ENCODE measurements around the gene OPN3. TPM values are rescaled to one million over a fixed set of nuclear protein-coding genes. Genes with fewer than 3 reads are reported as not detected.

Gene OPN3
- total and polyA plus RNA-seq, 2 of the 4 experiments (the other 2 are of a cell fraction) = 16.4 to 21.9 TPM

GRCh38 chr1:241648159-241648558 lies 8.0 kb upstream of the OPN3 start:
- CTCF ChIA-PET = no interaction called here

More at GRCh38 chr1:241648159-241648558, 8.0 kb upstream of the OPN3 start:
- Histone ChIP-seq H3K23ac (ENCODE audit: low read depth, low read length) (no peak overlapping the region), H3K4me2 (ENCODE audit: low read depth, low read length) (no peak overlapping the region), H2AFZ (replicated peaks; ENCODE audit: low read length, poor library complexity) (no peak overlapping the region), H4K8ac (ENCODE audit: low read depth in 2 of 2, low read length in 2 of 2) (no peak overlapping the region), H3K9ac (ENCODE audit: low read depth, low read length) (no peak overlapping the region), H3K18ac (ENCODE audit: low read depth, low read length) (no peak overlapping the region), H4K91ac (ENCODE audit: insufficient read depth, low read depth, low read length) (no peak overlapping the region), H2BK120ac (ENCODE audit: low read depth, low read length) (no peak overlapping the region), H2AK9ac (replicated peaks; ENCODE audit: low read depth, low read length, poor library complexity) (no peak overlapping the region), H4K20me1 (ENCODE audit: insufficient read depth, low read length) (no peaks in the 10 kb centered on the region), H2AK5ac (ENCODE audit: low read depth, low read length) (no peak overlapping the region), H3K79me1 (ENCODE audit: low read depth in 1 of 2, low read length in 2 of 2) (no peaks in the 10 kb centered on the region), H2BK20ac (ENCODE audit: low read depth, low read length) (no peak overlapping the region), H3K4ac (ENCODE audit: low read depth, low read length) (no peak overlapping the region), H3K4me1 (ENCODE audit: control insufficient read depth, insufficient read depth, low read length) (no peaks in the 10 kb centered on the region), H3K4me3 (ENCODE audit: insufficient read depth, low read depth, low read length) (no peak overlapping the region), H3K27ac (ENCODE audit: insufficient read depth, low read length) (no peak overlapping the region), H2BK15ac (ENCODE audit: low read depth, low read length) (no peak overlapping the region), H3K14ac (replicated peaks; ENCODE audit: low read depth, low read length) (no peak overlapping the region), H2BK5ac (ENCODE audit: low read depth, low read length, poor library complexity, severe bottlenecking) (no peak overlapping the region), H3K36me3 (ENCODE audit: control insufficient read depth, insufficient read depth, low read length) (no peaks in the 10 kb centered on the region), H3K9me3 (ENCODE audit: control insufficient read depth, insufficient read depth, low read length) (no peaks in the 10 kb centered on the region; the same call in 1 of the 2 replicates), H3K56ac (ENCODE audit: extremely low read depth, insufficient read depth, low read length) (no peak overlapping the region), H3K9me1 (ENCODE audit: insufficient read depth, low read length) (no peaks in the 10 kb centered on the region), H4K5ac (ENCODE audit: low read depth, low read length) (no peak overlapping the region), H3K27me3 (ENCODE audit: control insufficient read depth, insufficient read depth, low read length) (peaks cover 2% of the 10 kb centered on the region; the same call in 1 of the 2 replicates)
- in situ Hi-C loops (cut with MboI; ENCODE audit: low sequenced_read_pairs) (no loop called here), intact Hi-C loops (cut with micrococcal nuclease) (no loop called here), dilution Hi-C loops (cut with HindIII; ENCODE audit: low sequenced_read_pairs, unreplicated experiment) (no loop called here)
- TF ChIP-seq POLR2A (IDR thresholded peaks at IDR 0.05; ENCODE audit: low read depth, low read length) (no peak), MAZ (IDR thresholded peaks at IDR 0.05; ENCODE audit: borderline replicate concordance, low read depth, low read length) (no peak), FOS (IDR thresholded peaks at IDR 0.05; ENCODE audit: low read depth, low read length) (no peak), MAFK (IDR thresholded peaks at IDR 0.05; ENCODE audit: low read depth, low read length) (no peak), RFX5 (IDR thresholded peaks at IDR 0.05; ENCODE audit: low read depth, low read length) (no peak), BHLHE40 (IDR thresholded peaks at IDR 0.05; ENCODE audit: low read depth, low read length) (no peak), RAD21 (IDR thresholded peaks at IDR 0.05; ENCODE audit: low read length) (no peak), CTCF (conservative IDR thresholded peaks at IDR 0.05; ENCODE audit: low read depth, low read length) (no peak), ELK1 (IDR thresholded peaks at IDR 0.05; ENCODE audit: borderline replicate concordance, low read depth, low read length) (no peak), SMC3 (IDR thresholded peaks at IDR 0.05; ENCODE audit: low read depth, low read length) (no peak), RCOR1 (IDR thresholded peaks at IDR 0.05; ENCODE audit: insufficient replicate concordance, low read length) (no peak), CEBPB (IDR thresholded peaks at IDR 0.05; ENCODE audit: low read depth, low read length) (no peak), MXI1 (IDR thresholded peaks at IDR 0.05; ENCODE audit: borderline replicate concordance, low read depth, low read length) (no peak), USF2 (IDR thresholded peaks at IDR 0.05; ENCODE audit: low read depth, low read length) (no peak), NFE2L2 (IDR thresholded peaks at IDR 0.05; ENCODE audit: low read depth, low read length) (no peak), CHD1 (IDR thresholded peaks at IDR 0.05; ENCODE audit: low read depth, low read length) (no peak)
- DNase-seq = no peak
- POLR2A ChIA-PET (ENCODE audit: unreplicated experiment) = no interaction called here
- no TSS peak for BruUV-seq (replicated peaks)
- no peak for ATAC-seq (ENCODE audit: low read depth)
- no CpG with 5 or more reads among the region's 1 CpG for WGBS, 2 experiments (ENCODE audit: extremely low coverage in 2 of 2, insufficient read length in 1 of 2)

All from IMR-90 (cell line).